ENCODE results near the gene TRABD2B. TPM values are rescaled to one million over a fixed set of nuclear protein-coding genes. Genes with fewer than 3 reads are reported as not detected.

The TRABD2B gene
- total and polyA plus RNA-seq, 2 of the 4 experiments (the other 2 are of a cell fraction): not detected

DNA sequence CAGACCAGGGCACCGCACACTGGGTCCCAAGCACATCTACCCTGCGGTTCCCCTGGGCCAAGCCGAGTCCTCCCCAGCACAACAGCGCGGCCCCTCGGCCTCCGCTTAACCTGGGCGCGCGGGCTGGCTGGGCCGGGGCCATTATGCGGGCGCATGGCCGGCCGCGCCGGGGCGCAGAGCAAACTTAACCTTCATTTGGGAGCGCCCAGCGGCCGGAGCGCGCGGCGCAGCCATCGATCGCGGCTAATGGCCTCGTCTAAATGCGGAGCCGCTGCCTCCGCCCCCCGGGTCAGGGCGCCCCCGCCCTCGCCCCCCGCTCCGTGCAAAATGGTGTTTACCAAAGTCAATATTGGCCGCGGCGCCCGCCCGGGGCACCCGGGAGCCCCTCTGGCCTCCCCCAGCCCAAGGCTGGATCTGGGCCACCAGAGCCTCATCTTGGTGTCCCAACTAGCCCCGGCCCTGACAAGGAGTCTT is 272.1 kb downstream of the TRABD2B start:
- H4K8ac ChIP-seq (ENCODE audit: low read depth in 2 of 2, low read length in 2 of 2): no peak overlapping the region
- TF ChIP-seq, protein P1, sequence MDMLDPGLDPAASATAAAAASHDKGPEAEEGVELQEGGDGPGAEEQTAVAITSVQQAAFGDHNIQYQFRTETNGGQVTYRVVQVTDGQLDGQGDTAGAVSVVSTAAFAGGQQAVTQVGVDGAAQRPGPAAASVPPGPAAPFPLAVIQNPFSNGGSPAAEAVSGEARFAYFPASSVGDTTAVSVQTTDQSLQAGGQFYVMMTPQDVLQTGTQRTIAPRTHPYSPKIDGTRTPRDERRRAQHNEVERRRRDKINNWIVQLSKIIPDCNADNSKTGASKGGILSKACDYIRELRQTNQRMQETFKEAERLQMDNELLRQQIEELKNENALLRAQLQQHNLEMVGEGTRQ (IDR thresholded peaks at IDR 0.05; ENCODE audit: low read depth, low read length): no peak
- TF ChIP-seq, protein P2, sequence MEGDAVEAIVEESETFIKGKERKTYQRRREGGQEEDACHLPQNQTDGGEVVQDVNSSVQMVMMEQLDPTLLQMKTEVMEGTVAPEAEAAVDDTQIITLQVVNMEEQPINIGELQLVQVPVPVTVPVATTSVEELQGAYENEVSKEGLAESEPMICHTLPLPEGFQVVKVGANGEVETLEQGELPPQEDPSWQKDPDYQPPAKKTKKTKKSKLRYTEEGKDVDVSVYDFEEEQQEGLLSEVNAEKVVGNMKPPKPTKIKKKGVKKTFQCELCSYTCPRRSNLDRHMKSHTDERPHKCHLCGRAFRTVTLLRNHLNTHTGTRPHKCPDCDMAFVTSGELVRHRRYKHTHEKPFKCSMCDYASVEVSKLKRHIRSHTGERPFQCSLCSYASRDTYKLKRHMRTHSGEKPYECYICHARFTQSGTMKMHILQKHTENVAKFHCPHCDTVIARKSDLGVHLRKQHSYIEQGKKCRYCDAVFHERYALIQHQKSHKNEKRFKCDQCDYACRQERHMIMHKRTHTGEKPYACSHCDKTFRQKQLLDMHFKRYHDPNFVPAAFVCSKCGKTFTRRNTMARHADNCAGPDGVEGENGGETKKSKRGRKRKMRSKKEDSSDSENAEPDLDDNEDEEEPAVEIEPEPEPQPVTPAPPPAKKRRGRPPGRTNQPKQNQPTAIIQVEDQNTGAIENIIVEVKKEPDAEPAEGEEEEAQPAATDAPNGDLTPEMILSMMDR (conservative IDR thresholded peaks at IDR 0.05; ENCODE audit: low read depth, low read length): no peak
- TF ChIP-seq RAD21 (IDR thresholded peaks at IDR 0.05; ENCODE audit: low read length): no peak
- no peak for TF ChIP-seq CEBPB (IDR thresholded peaks at IDR 0.05; ENCODE audit: low read depth, low read length)
- no peak for TF ChIP-seq MAFK (IDR thresholded peaks at IDR 0.05; ENCODE audit: low read depth, low read length)
- TF ChIP-seq, protein P3, sequence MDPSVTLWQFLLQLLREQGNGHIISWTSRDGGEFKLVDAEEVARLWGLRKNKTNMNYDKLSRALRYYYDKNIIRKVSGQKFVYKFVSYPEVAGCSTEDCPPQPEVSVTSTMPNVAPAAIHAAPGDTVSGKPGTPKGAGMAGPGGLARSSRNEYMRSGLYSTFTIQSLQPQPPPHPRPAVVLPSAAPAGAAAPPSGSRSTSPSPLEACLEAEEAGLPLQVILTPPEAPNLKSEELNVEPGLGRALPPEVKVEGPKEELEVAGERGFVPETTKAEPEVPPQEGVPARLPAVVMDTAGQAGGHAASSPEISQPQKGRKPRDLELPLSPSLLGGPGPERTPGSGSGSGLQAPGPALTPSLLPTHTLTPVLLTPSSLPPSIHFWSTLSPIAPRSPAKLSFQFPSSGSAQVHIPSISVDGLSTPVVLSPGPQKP (IDR thresholded peaks at IDR 0.05; ENCODE audit: borderline replicate concordance, low read depth, low read length): no peak
- TF ChIP-seq RCOR1 (IDR thresholded peaks at IDR 0.05; ENCODE audit: insufficient replicate concordance, low read length): no peak
- TF ChIP-seq FOS (IDR thresholded peaks at IDR 0.05; ENCODE audit: low read depth, low read length): no peak
- no peak for TF ChIP-seq NFE2L2 (IDR thresholded peaks at IDR 0.05; ENCODE audit: low read depth, low read length)
- TF ChIP-seq MXI1 (IDR thresholded peaks at IDR 0.05; ENCODE audit: borderline replicate concordance, low read depth, low read length): no peak
- TF ChIP-seq SMC3 (IDR thresholded peaks at IDR 0.05; ENCODE audit: low read depth, low read length): no peak
- TF ChIP-seq CHD1 (IDR thresholded peaks at IDR 0.05; ENCODE audit: low read depth, low read length): no peak
- no peak for TF ChIP-seq BHLHE40 (IDR thresholded peaks at IDR 0.05; ENCODE audit: low read depth, low read length)
- TF ChIP-seq MAZ (IDR thresholded peaks at IDR 0.05; ENCODE audit: borderline replicate concordance, low read depth, low read length): no peak
- no peak for TF ChIP-seq POLR2A (IDR thresholded peaks at IDR 0.05; ENCODE audit: low read depth, low read length)
- TF ChIP-seq RFX5 (IDR thresholded peaks at IDR 0.05; ENCODE audit: low read depth, low read length): no peak
- no peaks in the 10 kb centered on the region for H3K36me3 ChIP-seq (ENCODE audit: control insufficient read depth, insufficient read depth, low read length)
- H3K23ac ChIP-seq (ENCODE audit: low read depth, low read length): no peak overlapping the region
- no peak overlapping the region for H3K4me3 ChIP-seq (ENCODE audit: insufficient read depth, low read depth, low read length)
- H3K56ac ChIP-seq (ENCODE audit: extremely low read depth, insufficient read depth, low read length): no peak overlapping the region
- H3K18ac ChIP-seq (ENCODE audit: low read depth, low read length): no peak overlapping the region
- peaks cover 21% of the 10 kb centered on the region for H3K27me3 ChIP-seq (ENCODE audit: control insufficient read depth, insufficient read depth, low read length)
- H2AK9ac ChIP-seq (replicated peaks; ENCODE audit: low read depth, low read length, poor library complexity): no peak overlapping the region
- H3K9me3 ChIP-seq (ENCODE audit: control insufficient read depth, insufficient read depth, low read length): no peaks in the 10 kb centered on the region
- no peak overlapping the region for H2BK120ac ChIP-seq (ENCODE audit: low read depth, low read length)
- no peaks in the 10 kb centered on the region for H3K4me1 ChIP-seq (ENCODE audit: control insufficient read depth, insufficient read depth, low read length)
- H3K79me1 ChIP-seq (ENCODE audit: low read depth in 1 of 2, low read length in 2 of 2): no peaks in the 10 kb centered on the region
- H2BK5ac ChIP-seq (ENCODE audit: low read depth, low read length, poor library complexity, severe bottlenecking): no peak overlapping the region
- no peak overlapping the region for H2BK15ac ChIP-seq (ENCODE audit: low read depth, low read length)
- no peak overlapping the region for H4K5ac ChIP-seq (ENCODE audit: low read depth, low read length)
- no peak overlapping the region for H2AFZ ChIP-seq (replicated peaks; ENCODE audit: low read length, poor library complexity)
- DNase-seq: no peak
- intact Hi-C loops (cut with micrococcal nuclease): loop anchor here (5.0 kb wide), 1 partner anchor 533 kb away; the partner anchor contains the start of gene PDZK1IP1
- WGBS, 2 experiments (ENCODE audit: extremely low coverage in 2 of 2, insufficient read length in 1 of 2): 1% methylated on average over 30 of the region's 45 CpGs; no CpG with 5 or more reads in 1 of the 2 experiments
- no peak overlapping the region for H3K14ac ChIP-seq (replicated peaks; ENCODE audit: low read depth, low read length)
- no peak overlapping the region for H2BK20ac ChIP-seq (ENCODE audit: low read depth, low read length)
- no peak overlapping the region for H3K27ac ChIP-seq (ENCODE audit: insufficient read depth, low read length)
- dilution Hi-C loops (cut with HindIII; ENCODE audit: low sequenced_read_pairs, unreplicated experiment): no loop called here
- in situ Hi-C loops (cut with MboI; ENCODE audit: low sequenced_read_pairs): no loop called here
- CTCF ChIA-PET: no interaction called here
- BruUV-seq (replicated peaks): no TSS peak
- ATAC-seq (ENCODE audit: low read depth): no peak
- no peak overlapping the region for H3K4ac ChIP-seq (ENCODE audit: low read depth, low read length)
- H3K9me1 ChIP-seq (ENCODE audit: insufficient read depth, low read length): no peaks in the 10 kb centered on the region
- H3K9ac ChIP-seq (ENCODE audit: low read depth, low read length): no peak overlapping the region
- H2AK5ac ChIP-seq (ENCODE audit: low read depth, low read length): no peak overlapping the region
- no peak overlapping the region for H4K91ac ChIP-seq (ENCODE audit: insufficient read depth, low read depth, low read length)
- H4K20me1 ChIP-seq (ENCODE audit: insufficient read depth, low read length): no peaks in the 10 kb centered on the region
- POLR2A ChIA-PET (ENCODE audit: unreplicated experiment): no interaction called here
- no peak overlapping the region for H3K4me2 ChIP-seq (ENCODE audit: low read depth, low read length)
